SK-N-SH treated with all-trans-retinoic acid at 6 μM for 48 hours (cell line): ENCODE results near the gene MMP24.

Experiments used
- ATAC-seq: fragments of 200-7000 bp; cut with Tn5 transposase; 3 replicates; pipeline ENCODE4 v1.9.1; 2020; ENCODE audit warnings: mild to moderate bottlenecking, moderate library complexity
- ARNTL ChIP-seq: fragments of 450-650 bp; formaldehyde crosslinking; IDR thresholded peaks from 2 replicates; pipeline ENCODE4 v1.5.0; 2020; ENCODE audit warnings: low read depth, mild to moderate bottlenecking, moderate library complexity, borderline replicate concordance
- GLIS3 ChIP-seq: fragments of 250-450 bp; sonication (Bioruptor Pico); IDR thresholded peaks from 2 replicates; pipeline ENCODE4 v1.5.0; 2020; ENCODE audit warnings: mild to moderate bottlenecking, moderate library complexity
- ISL1 ChIP-seq: fragments of 250-450 bp; sonication (Bioruptor Pico); IDR thresholded peaks from 2 replicates; pipeline ENCODE4 v2.1.2; 2022; ENCODE audit warnings: mild to moderate bottlenecking, moderate library complexity
- OSR1 ChIP-seq: fragments of 250-450 bp; sonication (Bioruptor Pico); IDR thresholded peaks from 2 replicates; pipeline ENCODE4 v1.8.0; 2022; ENCODE audit warnings: moderate library complexity, mild to moderate bottlenecking, inconsistent platforms
- SNAI2 ChIP-seq: fragments of 250-450 bp; sonication (Bioruptor Pico); IDR thresholded peaks from 2 replicates; pipeline ENCODE4 v1.5.0; 2020; ENCODE audit warnings: mild to moderate bottlenecking, moderate library complexity
- TCF4 ChIP-seq: fragments of 250-450 bp; sonication (Bioruptor Pico); IDR thresholded peaks from 2 replicates; pipeline ENCODE4 v1.8.0; 2021; ENCODE audit warnings: mild to moderate bottlenecking, moderate library complexity, borderline replicate concordance
- TOX ChIP-seq: fragments of 250-450 bp; sonication (Bioruptor Pico); IDR thresholded peaks from 2 replicates; pipeline ENCODE4 v1.8.0; 2021; ENCODE audit warnings: mild to moderate bottlenecking, moderate library complexity, borderline replicate concordance
- ZNF565 ChIP-seq: fragments of 450-650 bp; formaldehyde crosslinking; conservative IDR thresholded peaks from 2 replicates; pipeline ENCODE4 v1.5.0; 2020; ENCODE audit warnings: low read depth, mild to moderate bottlenecking, moderate library complexity
- ZNF8 ChIP-seq: fragments of 450-650 bp; formaldehyde crosslinking; IDR thresholded peaks from 2 replicates; pipeline ENCODE4 v1.5.0; 2020; ENCODE audit warnings: mild to moderate bottlenecking, moderate library complexity
- TF ChIP-seq, protein P1 (sequence below): fragments of 250-450 bp; sonication (Bioruptor Pico); IDR thresholded peaks from 2 replicates; pipeline ENCODE4 v1.5.0; 2020; ENCODE audit warnings: mild to moderate bottlenecking, moderate library complexity
- TF ChIP-seq, protein P2 (sequence below): fragments of 250-450 bp; sonication (Bioruptor Pico); IDR thresholded peaks from 2 replicates; pipeline ENCODE4 v1.8.0; 2021; ENCODE audit warnings: low read depth, mild to moderate bottlenecking, moderate library complexity, borderline replicate concordance
- TF ChIP-seq, protein P3 (sequence below): fragments of 250-450 bp; sonication (Bioruptor Pico); IDR thresholded peaks from 2 replicates; pipeline ENCODE4 v1.8.0; 2020; ENCODE audit warnings: mild to moderate bottlenecking, moderate library complexity, borderline replicate concordance

The MMP24 gene

DNA sequence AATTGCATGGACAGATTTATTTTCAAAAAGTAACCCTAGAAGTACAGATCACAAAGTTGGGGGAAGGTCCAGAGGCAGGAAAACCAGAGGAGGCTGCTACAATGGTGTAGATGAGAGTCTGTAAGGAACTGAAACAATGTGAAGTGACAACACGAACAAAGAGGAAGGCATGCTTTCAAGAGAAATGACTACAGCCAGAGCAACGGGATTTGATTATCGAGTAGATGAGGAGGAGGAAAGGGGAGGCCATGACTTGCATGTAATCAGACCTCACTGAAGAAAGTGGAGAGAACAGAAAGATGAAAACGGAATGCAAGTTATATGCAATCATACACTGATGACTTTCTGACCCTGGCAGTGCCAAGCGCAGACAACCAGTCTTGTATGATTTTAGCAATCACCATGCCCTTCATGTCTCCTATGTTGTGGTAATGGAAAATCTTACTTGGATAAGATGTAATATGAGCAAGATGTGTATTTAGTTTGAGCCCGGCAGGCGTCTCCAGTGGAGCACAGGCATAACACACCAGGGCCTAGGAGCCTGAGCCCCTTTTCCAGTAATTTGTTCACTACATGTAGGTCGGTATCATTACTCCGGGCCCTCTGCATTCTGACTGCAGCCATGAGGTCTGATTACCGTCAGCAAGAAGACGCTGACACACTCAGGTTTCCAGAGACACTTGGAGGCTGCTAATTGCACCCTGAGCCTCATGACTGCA lies 99.7 kb downstream of the MMP24 start:
- no peak for TF ChIP-seq OSR1
- no peak for TF ChIP-seq GLIS3 (CRISPR knock-in tag)
- no peak for TF ChIP-seq SNAI2 (CRISPR knock-in tag)
- TF ChIP-seq ARNTL (CRISPR knock-in tag), result no peak
- TF ChIP-seq TOX (CRISPR knock-in tag), result no peak
- TF ChIP-seq, protein P1, sequence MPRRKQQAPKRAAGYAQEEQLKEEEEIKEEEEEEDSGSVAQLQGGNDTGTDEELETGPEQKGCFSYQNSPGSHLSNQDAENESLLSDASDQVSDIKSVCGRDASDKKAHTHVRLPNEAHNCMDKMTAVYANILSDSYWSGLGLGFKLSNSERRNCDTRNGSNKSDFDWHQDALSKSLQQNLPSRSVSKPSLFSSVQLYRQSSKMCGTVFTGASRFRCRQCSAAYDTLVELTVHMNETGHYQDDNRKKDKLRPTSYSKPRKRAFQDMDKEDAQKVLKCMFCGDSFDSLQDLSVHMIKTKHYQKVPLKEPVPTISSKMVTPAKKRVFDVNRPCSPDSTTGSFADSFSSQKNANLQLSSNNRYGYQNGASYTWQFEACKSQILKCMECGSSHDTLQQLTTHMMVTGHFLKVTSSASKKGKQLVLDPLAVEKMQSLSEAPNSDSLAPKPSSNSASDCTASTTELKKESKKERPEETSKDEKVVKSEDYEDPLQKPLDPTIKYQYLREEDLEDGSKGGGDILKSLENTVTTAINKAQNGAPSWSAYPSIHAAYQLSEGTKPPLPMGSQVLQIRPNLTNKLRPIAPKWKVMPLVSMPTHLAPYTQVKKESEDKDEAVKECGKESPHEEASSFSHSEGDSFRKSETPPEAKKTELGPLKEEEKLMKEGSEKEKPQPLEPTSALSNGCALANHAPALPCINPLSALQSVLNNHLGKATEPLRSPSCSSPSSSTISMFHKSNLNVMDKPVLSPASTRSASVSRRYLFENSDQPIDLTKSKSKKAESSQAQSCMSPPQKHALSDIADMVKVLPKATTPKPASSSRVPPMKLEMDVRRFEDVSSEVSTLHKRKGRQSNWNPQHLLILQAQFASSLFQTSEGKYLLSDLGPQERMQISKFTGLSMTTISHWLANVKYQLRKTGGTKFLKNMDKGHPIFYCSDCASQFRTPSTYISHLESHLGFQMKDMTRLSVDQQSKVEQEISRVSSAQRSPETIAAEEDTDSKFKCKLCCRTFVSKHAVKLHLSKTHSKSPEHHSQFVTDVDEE (CRISPR knock-in tag), result no peak
- TF ChIP-seq, protein P2, sequence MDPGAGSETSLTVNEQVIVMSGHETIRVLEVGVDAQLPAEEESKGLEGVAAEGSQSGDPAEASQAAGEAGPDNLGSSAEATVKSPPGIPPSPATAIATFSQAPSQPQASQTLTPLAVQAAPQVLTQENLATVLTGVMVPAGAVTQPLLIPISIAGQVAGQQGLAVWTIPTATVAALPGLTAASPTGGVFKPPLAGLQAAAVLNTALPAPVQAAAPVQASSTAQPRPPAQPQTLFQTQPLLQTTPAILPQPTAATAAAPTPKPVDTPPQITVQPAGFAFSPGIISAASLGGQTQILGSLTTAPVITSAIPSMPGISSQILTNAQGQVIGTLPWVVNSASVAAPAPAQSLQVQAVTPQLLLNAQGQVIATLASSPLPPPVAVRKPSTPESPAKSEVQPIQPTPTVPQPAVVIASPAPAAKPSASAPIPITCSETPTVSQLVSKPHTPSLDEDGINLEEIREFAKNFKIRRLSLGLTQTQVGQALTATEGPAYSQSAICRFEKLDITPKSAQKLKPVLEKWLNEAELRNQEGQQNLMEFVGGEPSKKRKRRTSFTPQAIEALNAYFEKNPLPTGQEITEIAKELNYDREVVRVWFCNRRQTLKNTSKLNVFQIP (CRISPR knock-in tag), result no peak
- TF ChIP-seq ISL1 (CRISPR knock-in tag), result no peak
- TF ChIP-seq ZNF8, result no peak
- TF ChIP-seq, protein P3, sequence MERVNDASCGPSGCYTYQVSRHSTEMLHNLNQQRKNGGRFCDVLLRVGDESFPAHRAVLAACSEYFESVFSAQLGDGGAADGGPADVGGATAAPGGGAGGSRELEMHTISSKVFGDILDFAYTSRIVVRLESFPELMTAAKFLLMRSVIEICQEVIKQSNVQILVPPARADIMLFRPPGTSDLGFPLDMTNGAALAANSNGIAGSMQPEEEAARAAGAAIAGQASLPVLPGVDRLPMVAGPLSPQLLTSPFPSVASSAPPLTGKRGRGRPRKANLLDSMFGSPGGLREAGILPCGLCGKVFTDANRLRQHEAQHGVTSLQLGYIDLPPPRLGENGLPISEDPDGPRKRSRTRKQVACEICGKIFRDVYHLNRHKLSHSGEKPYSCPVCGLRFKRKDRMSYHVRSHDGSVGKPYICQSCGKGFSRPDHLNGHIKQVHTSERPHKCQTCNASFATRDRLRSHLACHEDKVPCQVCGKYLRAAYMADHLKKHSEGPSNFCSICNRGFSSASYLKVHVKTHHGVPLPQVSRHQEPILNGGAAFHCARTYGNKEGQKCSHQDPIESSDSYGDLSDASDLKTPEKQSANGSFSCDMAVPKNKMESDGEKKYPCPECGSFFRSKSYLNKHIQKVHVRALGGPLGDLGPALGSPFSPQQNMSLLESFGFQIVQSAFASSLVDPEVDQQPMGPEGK, result no peak
- TF ChIP-seq TCF4, result no peak
- no peak for TF ChIP-seq ZNF565 (CRISPR knock-in tag)
- ATAC-seq, result peak; percentile 42
